SK-N-SH treated with all-trans-retinoic acid at 6 μM for 48 hours (cell line): ENCODE results near the gene PIEZO1.

Source experiments
- ATAC-seq: fragments of 200-7000 bp; cut with Tn5 transposase; 3 replicates; pipeline ENCODE4 v1.9.1; 2020; ENCODE audit warnings: mild to moderate bottlenecking, moderate library complexity
- ARNTL ChIP-seq: fragments of 450-650 bp; formaldehyde crosslinking; IDR thresholded peaks from 2 replicates; pipeline ENCODE4 v1.5.0; 2020; ENCODE audit warnings: low read depth, mild to moderate bottlenecking, moderate library complexity, borderline replicate concordance
- CSDC2 ChIP-seq: fragments of 250-450 bp; sonication (Bioruptor Pico); IDR thresholded peaks from 2 replicates; pipeline ENCODE4 v1.5.0; 2020; ENCODE audit warnings: mild to moderate bottlenecking, moderate library complexity
- GLIS3 ChIP-seq: fragments of 250-450 bp; sonication (Bioruptor Pico); IDR thresholded peaks from 2 replicates; pipeline ENCODE4 v1.5.0; 2020; ENCODE audit warnings: mild to moderate bottlenecking, moderate library complexity
- ISL1 ChIP-seq: fragments of 250-450 bp; sonication (Bioruptor Pico); IDR thresholded peaks from 2 replicates; pipeline ENCODE4 v2.1.2; 2022; ENCODE audit warnings: mild to moderate bottlenecking, moderate library complexity
- OSR1 ChIP-seq: fragments of 250-450 bp; sonication (Bioruptor Pico); IDR thresholded peaks from 2 replicates; pipeline ENCODE4 v1.8.0; 2022; ENCODE audit warnings: moderate library complexity, mild to moderate bottlenecking, inconsistent platforms
- PPARA ChIP-seq: fragments of 250-450 bp; sonication (Bioruptor Pico); IDR thresholded peaks from 2 replicates; pipeline ENCODE4 v1.5.0; 2020; ENCODE audit warnings: mild to moderate bottlenecking, borderline replicate concordance
- RARB ChIP-seq: fragments of 250-450 bp; sonication (Bioruptor Pico); IDR thresholded peaks from 2 replicates; pipeline ENCODE4 v1.8.0; 2021; ENCODE audit warnings: mild to moderate bottlenecking, moderate library complexity
- TCF4 ChIP-seq: fragments of 250-450 bp; sonication (Bioruptor Pico); IDR thresholded peaks from 2 replicates; pipeline ENCODE4 v1.8.0; 2021; ENCODE audit warnings: mild to moderate bottlenecking, moderate library complexity, borderline replicate concordance
- TOX ChIP-seq: fragments of 250-450 bp; sonication (Bioruptor Pico); IDR thresholded peaks from 2 replicates; pipeline ENCODE4 v1.8.0; 2021; ENCODE audit warnings: mild to moderate bottlenecking, moderate library complexity, borderline replicate concordance
- ZC3H10 ChIP-seq: fragments of 250-450 bp; sonication (Bioruptor Pico); IDR thresholded peaks from 2 replicates; pipeline ENCODE4 v1.5.1; 2021; ENCODE audit warnings: mild to moderate bottlenecking, moderate library complexity
- ZFP3 ChIP-seq: fragments of 250-450 bp; sonication (Bioruptor Pico); IDR thresholded peaks from 2 replicates; pipeline ENCODE4 v1.5.0; 2020; ENCODE audit warnings: mild to moderate bottlenecking, moderate library complexity
- ZFP30 ChIP-seq: fragments of 450-650 bp; formaldehyde crosslinking; IDR thresholded peaks from 2 replicates; pipeline ENCODE4 v1.5.0; 2022; ENCODE audit warnings: mild to moderate bottlenecking, moderate library complexity
- ZNF565 ChIP-seq: fragments of 450-650 bp; formaldehyde crosslinking; conservative IDR thresholded peaks from 2 replicates; pipeline ENCODE4 v1.5.0; 2020; ENCODE audit warnings: low read depth, mild to moderate bottlenecking, moderate library complexity
- ZNF70 ChIP-seq: fragments of 450-650 bp; formaldehyde crosslinking; IDR thresholded peaks from 2 replicates; pipeline ENCODE4 v1.5.0; 2020; ENCODE audit warnings: mild to moderate bottlenecking, moderate library complexity
- ZNF8 ChIP-seq: fragments of 450-650 bp; formaldehyde crosslinking; IDR thresholded peaks from 2 replicates; pipeline ENCODE4 v1.5.0; 2020; ENCODE audit warnings: mild to moderate bottlenecking, moderate library complexity
- TF ChIP-seq, protein P1 (sequence below): fragments of 250-450 bp; sonication (Bioruptor Pico); IDR thresholded peaks from 2 replicates; pipeline ENCODE4 v1.8.0; 2020; ENCODE audit warnings: mild to moderate bottlenecking, moderate library complexity, borderline replicate concordance
- TF ChIP-seq, protein P2 (sequence below): fragments of 250-450 bp; sonication (Bioruptor Pico); IDR thresholded peaks from 2 replicates; pipeline ENCODE4 v1.5.1; 2020; ENCODE audit warnings: low read depth, mild to moderate bottlenecking, moderate library complexity
- TF ChIP-seq, protein P3 (sequence below): fragments of 250-450 bp; sonication (Bioruptor Pico); IDR thresholded peaks from 2 replicates; pipeline ENCODE4 v1.8.0; 2021; ENCODE audit warnings: low read depth, mild to moderate bottlenecking, moderate library complexity, borderline replicate concordance
- TF ChIP-seq, protein P4 (sequence below): fragments of 250-450 bp; sonication (Bioruptor Pico); IDR thresholded peaks from 2 replicates; pipeline ENCODE4 v1.5.1; 2021; ENCODE audit warnings: mild to moderate bottlenecking, moderate library complexity
- TF ChIP-seq, protein P5 (sequence below): fragments of 250-450 bp; sonication (Bioruptor Pico); IDR thresholded peaks from 2 replicates; pipeline ENCODE4 v1.5.0; 2020; ENCODE audit warnings: mild to moderate bottlenecking, moderate library complexity

Gene PIEZO1

DNA sequence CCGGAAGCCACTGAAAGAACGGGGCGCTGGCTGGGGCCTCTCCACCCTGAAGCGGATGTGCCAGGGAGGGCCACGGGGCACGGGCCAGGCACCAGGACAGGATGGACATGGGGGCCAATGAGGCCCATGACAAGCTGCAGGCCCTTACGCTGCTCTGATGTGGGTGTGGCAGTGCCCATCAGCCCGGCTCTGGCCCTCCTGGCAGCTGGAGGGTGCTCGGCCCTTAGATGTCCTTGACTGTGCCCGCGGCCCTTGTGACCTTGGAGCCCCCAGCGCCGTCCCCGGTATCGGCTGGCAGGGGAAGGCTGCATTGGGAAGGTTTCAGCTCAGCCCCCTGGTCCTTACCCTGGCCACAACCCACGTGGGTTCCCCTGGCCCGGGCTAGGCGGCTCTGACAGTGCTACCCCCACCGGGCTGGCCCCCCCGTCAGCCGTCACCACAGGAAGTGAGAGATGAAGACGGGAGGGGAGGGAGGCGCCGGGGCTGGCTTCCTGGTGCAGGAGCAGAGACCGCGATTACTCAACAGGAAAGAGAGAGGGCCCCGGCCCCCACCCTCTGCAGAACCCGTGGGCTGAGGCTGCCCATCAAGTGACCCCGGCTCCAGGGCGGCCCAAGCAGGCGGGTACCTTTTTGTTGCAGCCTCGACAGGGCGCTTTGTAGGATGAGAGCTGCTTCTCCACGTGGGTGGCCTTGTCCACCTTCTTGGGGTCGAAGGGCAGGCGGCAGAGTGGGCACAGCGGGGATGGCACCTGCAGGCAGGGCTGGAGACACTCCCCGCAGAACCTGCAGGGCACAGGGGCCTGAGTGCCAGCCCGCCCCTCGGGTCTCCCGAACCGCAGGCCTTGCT lies 84.2 kb downstream of the PIEZO1 start:
- peak; percentile 87 for ATAC-seq
- TF ChIP-seq, protein P1, sequence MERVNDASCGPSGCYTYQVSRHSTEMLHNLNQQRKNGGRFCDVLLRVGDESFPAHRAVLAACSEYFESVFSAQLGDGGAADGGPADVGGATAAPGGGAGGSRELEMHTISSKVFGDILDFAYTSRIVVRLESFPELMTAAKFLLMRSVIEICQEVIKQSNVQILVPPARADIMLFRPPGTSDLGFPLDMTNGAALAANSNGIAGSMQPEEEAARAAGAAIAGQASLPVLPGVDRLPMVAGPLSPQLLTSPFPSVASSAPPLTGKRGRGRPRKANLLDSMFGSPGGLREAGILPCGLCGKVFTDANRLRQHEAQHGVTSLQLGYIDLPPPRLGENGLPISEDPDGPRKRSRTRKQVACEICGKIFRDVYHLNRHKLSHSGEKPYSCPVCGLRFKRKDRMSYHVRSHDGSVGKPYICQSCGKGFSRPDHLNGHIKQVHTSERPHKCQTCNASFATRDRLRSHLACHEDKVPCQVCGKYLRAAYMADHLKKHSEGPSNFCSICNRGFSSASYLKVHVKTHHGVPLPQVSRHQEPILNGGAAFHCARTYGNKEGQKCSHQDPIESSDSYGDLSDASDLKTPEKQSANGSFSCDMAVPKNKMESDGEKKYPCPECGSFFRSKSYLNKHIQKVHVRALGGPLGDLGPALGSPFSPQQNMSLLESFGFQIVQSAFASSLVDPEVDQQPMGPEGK (CRISPR knock-in tag): peak; percentile 35; the same call in 1 of the 2 replicates
- TF ChIP-seq, protein P2, sequence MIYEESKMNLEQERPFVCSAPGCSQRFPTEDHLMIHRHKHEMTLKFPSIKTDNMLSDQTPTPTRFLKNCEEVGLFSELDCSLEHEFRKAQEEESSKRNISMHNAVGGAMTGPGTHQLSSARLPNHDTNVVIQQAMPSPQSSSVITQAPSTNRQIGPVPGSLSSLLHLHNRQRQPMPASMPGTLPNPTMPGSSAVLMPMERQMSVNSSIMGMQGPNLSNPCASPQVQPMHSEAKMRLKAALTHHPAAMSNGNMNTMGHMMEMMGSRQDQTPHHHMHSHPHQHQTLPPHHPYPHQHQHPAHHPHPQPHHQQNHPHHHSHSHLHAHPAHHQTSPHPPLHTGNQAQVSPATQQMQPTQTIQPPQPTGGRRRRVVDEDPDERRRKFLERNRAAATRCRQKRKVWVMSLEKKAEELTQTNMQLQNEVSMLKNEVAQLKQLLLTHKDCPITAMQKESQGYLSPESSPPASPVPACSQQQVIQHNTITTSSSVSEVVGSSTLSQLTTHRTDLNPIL (CRISPR knock-in tag): no peak

DNA sequence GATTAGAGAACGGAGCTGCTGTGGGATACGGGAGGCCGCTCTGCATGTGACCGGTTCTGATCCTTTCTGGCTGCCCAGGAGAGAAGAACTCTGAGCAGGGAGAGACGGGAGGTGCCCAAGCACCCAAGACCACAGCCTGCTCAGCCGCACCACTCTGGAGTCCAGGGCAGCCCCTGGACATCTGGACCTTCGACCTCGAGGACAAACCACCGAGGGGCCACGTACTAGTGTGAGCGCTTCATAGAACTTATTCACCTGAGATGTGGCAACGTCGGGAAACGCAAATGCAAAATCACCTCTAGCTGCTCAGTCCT lies 84.7 kb downstream of the PIEZO1 start:
- no peak for ATAC-seq
- TF ChIP-seq ISL1 (CRISPR knock-in tag) (no peak), ZFP30 (CRISPR knock-in tag) (no peak), ZNF8 (CRISPR knock-in tag) (no peak), ZNF70 (no peak), ZFP3 (CRISPR knock-in tag) (no peak), ZC3H10 (CRISPR knock-in tag) (no peak), RARB (CRISPR knock-in tag) (no peak), ARNTL (no peak), TCF4 (no peak), TOX (CRISPR knock-in tag) (no peak), ZNF565 (CRISPR knock-in tag) (no peak), GLIS3 (CRISPR knock-in tag) (no peak), PPARA (CRISPR knock-in tag) (no peak), CSDC2 (no peak), OSR1 (CRISPR knock-in tag) (no peak)
- TF ChIP-seq, protein P2 (CRISPR knock-in tag): no peak
- TF ChIP-seq, protein P1 (CRISPR knock-in tag): no peak
- TF ChIP-seq, protein P3, sequence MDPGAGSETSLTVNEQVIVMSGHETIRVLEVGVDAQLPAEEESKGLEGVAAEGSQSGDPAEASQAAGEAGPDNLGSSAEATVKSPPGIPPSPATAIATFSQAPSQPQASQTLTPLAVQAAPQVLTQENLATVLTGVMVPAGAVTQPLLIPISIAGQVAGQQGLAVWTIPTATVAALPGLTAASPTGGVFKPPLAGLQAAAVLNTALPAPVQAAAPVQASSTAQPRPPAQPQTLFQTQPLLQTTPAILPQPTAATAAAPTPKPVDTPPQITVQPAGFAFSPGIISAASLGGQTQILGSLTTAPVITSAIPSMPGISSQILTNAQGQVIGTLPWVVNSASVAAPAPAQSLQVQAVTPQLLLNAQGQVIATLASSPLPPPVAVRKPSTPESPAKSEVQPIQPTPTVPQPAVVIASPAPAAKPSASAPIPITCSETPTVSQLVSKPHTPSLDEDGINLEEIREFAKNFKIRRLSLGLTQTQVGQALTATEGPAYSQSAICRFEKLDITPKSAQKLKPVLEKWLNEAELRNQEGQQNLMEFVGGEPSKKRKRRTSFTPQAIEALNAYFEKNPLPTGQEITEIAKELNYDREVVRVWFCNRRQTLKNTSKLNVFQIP (CRISPR knock-in tag): no peak
- TF ChIP-seq, all 23 proteins: peak for 0

DNA sequence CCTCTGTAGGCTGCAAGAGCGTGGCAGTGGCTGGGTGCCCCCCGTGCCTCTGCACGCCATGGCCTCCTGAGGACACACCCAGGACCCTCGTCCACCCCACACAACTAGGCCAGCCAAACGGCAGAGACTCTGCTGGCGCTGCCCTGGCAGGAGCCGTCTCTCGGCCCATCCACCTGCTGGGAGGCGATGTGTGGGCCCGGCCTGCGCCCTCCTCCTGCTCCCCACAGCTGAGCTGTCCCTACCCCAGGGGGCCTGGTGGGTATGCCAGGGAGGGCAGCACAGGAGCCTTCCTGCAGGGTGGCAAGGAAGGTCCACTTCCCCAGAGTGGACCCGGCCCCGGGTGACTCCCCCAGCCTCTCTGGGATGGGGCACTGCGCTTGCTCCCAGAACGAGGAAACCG lies 85.8 kb downstream of the PIEZO1 start:
- no peak for ATAC-seq
- no peak for TF ChIP-seq ZFP30 (CRISPR knock-in tag)
- no peak for TF ChIP-seq ISL1 (CRISPR knock-in tag)
- TF ChIP-seq, protein P4, sequence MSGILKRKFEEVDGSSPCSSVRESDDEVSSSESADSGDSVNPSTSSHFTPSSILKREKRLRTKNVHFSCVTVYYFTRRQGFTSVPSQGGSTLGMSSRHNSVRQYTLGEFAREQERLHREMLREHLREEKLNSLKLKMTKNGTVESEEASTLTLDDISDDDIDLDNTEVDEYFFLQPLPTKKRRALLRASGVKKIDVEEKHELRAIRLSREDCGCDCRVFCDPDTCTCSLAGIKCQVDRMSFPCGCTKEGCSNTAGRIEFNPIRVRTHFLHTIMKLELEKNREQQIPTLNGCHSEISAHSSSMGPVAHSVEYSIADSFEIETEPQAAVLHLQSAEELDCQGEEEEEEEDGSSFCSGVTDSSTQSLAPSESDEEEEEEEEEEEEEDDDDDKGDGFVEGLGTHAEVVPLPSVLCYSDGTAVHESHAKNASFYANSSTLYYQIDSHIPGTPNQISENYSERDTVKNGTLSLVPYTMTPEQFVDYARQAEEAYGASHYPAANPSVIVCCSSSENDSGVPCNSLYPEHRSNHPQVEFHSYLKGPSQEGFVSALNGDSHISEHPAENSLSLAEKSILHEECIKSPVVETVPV: no peak
- TF ChIP-seq ZNF565 (CRISPR knock-in tag): no peak
- TF ChIP-seq PPARA (CRISPR knock-in tag): no peak
- TF ChIP-seq, protein P3 (CRISPR knock-in tag): no peak
- TF ChIP-seq, protein P5, sequence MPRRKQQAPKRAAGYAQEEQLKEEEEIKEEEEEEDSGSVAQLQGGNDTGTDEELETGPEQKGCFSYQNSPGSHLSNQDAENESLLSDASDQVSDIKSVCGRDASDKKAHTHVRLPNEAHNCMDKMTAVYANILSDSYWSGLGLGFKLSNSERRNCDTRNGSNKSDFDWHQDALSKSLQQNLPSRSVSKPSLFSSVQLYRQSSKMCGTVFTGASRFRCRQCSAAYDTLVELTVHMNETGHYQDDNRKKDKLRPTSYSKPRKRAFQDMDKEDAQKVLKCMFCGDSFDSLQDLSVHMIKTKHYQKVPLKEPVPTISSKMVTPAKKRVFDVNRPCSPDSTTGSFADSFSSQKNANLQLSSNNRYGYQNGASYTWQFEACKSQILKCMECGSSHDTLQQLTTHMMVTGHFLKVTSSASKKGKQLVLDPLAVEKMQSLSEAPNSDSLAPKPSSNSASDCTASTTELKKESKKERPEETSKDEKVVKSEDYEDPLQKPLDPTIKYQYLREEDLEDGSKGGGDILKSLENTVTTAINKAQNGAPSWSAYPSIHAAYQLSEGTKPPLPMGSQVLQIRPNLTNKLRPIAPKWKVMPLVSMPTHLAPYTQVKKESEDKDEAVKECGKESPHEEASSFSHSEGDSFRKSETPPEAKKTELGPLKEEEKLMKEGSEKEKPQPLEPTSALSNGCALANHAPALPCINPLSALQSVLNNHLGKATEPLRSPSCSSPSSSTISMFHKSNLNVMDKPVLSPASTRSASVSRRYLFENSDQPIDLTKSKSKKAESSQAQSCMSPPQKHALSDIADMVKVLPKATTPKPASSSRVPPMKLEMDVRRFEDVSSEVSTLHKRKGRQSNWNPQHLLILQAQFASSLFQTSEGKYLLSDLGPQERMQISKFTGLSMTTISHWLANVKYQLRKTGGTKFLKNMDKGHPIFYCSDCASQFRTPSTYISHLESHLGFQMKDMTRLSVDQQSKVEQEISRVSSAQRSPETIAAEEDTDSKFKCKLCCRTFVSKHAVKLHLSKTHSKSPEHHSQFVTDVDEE (CRISPR knock-in tag): no peak
- TF ChIP-seq, all 23 proteins: peak for 0
